SIG-M5 (cell line): ENCODE data around the gene LRRC52.

Experiments
- DNase-seq: peaks from one replicate; lab custom pipeline; 2025; lab: John Stamatoyannopoulos, UW

LRRC52 gene, protein sequence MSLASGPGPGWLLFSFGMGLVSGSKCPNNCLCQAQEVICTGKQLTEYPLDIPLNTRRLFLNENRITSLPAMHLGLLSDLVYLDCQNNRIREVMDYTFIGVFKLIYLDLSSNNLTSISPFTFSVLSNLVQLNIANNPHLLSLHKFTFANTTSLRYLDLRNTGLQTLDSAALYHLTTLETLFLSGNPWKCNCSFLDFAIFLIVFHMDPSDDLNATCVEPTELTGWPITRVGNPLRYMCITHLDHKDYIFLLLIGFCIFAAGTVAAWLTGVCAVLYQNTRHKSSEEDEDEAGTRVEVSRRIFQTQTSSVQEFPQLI

DNA sequence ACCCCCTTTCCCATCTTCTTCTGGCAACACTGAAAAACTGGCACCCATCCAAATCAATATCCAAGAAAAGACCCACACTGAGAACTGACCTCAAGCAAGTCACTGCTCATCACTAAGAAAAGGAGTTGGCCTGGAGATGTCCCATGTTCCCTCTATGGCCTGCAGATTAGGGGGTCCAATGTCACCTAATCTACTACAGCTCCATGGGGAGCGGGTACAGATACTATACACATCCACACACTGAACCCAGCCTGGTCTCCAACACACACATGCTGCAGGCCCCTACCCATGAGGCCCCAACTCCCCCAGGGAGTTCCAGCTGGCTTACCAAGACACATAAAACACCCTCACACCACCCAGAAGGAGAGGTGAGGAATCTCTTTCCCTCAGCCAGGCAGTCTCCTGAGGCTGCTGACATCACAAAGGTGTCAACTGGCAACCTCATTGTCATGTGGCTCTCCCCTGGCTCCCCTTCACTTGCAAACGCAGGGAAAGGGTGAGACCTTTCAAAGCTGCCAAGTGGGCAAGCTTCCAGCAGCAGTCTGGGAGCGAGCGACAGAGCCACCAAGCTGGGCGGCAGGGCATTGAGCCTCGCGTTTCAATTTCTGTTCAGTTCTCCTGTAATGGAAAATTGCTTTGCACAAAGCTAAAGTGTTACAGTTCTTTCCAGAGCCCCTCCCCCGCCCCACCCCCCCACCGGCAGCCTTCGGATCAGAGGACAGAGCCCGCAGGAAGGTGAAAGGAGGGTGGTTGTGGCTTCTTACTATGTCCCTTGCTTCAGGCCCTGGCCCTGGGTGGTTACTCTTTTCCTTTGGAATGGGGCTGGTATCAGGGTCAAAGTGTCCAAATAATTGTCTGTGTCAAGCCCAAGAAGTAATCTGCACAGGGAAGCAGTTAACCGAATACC, at the start of gene LRRC52:
LRRC52 (plus strand) TSS at position 469 of the 907 bp plus-strand sequence; CDS start at position 766, 297 bp downstream.
- no peak for DNase-seq

DNA sequence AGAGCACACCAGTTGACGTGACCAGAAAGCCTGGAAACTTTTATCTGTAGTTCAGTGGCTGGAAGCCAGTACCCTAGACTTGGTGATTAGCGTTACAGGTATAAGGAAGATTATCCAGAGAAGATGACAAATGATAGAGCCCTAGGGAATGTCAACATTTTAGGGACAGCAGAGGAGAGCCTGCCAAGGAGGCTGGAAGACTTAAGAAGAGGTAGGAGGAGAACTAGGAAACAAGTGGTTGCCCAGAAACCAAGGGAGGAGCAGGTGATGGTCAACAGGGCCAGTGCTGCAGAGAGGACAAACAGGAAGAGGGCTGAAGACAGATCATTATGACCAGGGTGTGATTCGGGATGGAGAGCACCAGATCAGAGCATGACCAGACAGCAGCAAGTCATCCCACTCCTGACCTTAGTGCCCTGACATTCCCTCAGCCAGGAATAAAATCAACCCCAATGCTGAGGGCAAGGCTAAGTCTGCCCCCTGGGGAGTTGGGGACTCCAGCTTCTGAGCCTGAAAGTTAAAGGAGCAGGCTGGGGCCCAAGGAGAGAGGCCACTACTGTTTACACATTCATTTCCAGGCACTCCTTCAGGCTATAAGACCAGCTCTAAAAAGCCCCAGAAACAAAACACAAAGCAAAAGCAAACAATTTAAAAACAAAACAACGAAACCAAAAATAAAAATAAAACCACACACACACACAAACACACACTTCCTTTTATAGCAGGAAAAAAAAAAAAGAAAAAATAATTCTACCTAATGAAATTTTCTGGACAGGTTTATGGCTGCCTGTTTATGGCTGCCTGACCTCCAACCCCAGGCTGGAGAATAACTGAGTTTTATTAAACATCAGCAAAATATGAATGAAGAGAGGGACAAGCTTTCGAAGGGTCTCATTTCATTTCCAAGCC, 48.6 kb upstream of the LRRC52 start:
- DNase-seq = no peak

DNA sequence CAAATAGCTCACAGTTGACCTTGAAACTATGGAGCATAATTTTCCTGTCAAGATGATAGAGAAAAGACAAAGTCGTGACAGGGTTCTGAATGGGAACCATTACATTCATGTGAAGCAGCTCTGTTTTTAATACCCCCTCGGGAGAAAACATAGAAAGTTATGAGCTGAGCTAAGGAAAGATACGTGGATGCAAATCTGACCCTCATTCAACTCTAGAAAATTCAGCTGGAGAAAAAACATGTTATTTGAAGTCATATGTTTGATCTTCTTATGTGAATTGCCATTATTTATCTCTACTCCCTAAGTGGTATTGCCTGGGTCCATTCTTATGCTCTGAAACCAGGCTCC, 48.0 kb upstream of the LRRC52 start:
- DNase-seq = no peak

DNA sequence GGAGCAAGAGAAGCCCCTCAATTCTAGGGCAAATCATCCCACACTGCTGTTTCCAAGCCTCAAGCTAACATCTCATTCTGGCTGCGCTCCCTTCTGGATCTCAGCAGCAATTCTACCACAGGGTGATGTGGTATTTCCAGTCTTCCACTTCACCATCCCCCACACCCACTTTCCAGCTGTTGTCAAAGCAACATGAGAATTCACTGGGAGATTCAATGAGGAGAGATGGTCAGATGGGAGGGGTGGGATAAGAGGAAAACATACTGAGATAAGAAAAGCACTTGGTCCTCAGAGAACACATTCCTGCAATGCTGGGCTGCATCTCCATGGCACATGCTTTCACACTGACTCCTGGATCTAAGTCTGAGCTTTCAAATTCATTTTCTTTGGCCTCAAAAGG, 47.3 kb upstream of the LRRC52 start:
- DNase-seq = no peak

DNA sequence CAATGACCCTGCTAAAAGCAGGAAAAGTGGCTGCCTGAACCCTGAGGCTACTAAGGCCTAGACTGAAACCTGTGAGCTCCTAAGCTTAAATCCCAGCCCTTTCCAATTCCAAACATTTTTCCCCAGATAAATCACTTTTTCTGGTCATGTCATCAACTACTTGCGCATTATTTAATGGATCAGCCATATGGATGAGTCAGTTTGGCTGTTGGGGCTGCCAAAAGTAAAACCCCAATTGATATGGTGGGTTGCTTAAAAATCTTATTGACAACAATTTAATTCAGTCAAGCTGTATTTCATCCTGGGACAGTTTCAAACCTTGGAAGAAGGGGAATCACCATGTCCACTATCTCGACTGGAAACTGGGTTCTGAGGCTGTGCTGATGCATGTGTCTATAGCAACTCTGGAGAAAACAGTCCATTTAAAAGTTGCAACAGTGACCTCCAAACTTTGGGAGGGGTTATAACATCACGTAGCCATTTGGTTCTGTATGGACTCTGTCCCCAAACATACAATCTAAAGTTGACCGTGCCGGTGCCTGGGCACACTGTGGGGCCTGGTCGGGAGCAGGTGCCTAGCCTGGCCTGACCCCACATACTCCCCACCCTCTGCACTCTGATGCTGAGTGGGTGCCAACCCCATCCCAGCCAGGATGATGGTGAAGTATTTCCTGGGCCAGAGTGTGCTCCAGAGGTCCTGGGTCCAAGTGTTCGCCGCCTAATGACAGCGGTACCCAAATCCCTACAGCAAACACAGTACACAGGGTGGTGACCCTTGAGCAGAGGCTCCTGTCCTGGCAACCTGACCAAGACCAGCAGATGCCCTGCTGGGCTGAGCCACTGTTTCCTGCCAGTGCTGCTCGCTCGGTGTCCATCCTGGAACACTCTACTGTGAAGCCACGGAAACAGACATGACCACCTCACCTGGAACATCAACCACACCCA, 46.5 kb upstream of the LRRC52 start:
- no peak for DNase-seq

DNA sequence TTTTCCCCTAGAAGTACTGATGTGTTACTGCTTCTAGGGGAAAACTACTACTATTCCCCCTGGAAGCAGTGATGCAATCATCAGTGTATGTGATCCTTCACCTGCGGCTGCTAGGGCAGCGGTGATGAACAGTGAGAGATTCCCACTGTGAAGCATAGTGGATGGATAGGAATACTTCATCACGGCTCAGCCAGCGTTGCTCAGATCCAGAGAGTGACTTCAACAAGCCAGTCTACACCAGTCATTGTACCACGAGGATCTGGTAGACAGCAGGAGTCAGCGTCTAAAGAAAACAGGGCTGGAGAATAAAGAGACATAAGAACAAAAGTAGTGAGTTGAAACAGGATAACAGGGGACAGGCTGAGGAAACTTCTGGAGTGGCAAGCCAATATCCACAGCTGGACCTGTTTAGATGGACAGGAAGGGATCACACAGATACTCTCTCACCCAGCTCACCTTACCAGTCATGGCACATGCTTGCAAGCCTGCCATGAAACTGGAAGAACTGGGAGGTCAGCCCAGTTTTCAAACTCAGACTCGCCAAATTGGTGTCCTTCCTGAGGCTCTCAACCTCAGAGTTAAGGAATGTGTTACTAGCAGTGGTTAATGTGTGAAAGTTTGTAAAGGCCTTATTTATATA, 42.4 kb upstream of the LRRC52 start:
- DNase-seq = no peak

DNA sequence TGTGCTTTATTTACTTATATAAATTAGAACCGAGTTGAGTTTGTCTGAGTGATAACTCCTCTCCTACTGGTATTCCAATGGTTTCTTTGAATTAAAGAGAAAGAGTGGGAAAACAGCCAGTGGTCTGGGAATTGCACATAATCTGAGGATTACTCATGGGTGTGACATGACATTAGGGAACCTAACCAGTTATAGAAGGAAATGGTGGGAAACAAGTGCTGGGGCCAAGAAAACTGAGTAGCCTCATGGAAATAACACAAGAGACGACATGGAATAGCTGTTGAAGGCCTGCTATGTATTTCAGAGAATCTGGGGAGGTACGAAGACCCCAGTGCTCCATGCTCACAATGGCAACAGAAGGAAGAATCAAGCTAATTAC, 41.8 kb upstream of the LRRC52 start:
- no peak for DNase-seq

DNA sequence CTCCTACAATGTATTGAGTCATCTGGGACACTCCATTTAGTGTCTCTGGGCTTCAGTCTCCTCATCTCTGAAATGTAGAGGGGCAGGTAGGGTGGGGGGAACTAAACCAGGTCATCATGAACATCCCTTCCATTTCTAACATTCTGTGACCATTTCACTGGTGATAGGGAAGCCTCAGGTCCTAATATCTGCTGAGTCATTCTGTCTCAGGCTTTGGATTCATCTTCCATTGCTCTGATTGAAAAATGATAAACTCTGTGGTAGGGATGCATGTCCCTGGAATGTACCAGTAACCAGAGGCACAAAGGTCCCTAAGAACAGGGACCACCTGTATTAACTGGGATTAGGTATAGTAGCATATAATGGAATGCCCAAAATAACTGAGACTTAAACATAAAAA, 36.2 kb upstream of the LRRC52 start:
- no peak for DNase-seq

DNA sequence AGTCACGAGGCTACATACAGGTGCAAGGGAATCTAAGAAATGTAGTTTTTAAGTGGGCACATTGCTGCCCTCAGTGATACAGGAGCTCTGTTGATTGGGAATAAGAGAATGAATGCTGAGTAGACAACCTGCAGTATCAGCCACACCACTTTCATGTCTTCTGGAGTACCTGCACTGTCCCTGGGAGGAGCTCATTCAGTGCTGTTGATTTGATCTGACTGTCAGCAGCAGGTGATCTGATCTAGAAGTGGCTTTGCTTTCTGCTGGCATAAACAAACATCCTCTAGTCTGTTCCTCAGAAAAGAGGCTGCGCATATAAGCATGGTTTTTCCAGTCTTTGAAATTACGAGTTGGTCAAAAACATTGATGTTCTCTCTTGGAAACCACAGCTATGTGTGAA, 35.5 kb upstream of the LRRC52 start:
- no peak for DNase-seq

DNA sequence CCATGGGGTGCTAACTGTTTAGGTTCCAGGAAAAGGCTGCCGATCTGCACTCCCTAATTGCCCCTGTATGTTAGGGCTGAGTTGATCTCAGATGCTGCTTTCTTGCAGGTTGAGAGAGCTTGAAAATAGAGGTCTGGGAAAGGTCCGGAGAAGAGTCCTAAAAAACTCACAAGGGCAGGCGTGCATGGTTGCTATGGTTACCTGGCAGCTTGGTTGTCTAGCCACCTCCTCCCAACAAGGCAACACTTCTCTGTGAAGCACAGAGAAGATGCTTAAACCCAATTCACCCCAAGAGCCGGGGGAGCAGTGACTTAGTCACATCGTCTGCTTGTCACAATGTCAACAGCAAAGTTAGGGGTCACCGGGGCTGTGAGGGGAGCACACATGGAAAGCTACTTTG, 31.0 kb upstream of the LRRC52 start:
- no peak for DNase-seq

DNA sequence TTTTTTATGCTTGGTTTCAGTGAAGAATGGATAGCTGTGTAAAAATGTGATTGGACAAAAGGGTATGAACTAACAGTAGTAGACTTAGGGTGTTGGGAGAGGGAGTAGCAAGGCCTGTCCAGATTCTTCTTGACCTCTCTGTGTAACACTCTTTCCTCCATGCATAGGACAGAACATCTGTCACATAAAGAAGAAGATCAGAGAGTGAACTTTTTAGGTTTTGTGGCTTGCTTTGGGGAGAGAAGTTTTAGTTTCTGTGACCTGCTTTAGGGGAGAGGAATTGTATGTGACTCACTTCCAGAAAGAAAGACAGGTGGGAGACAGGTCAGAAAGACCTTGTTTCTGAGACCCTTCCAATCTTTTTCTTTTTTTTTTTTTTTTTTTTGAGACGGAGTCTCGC, 27.3 kb upstream of the LRRC52 start:
- DNase-seq = no peak

DNA sequence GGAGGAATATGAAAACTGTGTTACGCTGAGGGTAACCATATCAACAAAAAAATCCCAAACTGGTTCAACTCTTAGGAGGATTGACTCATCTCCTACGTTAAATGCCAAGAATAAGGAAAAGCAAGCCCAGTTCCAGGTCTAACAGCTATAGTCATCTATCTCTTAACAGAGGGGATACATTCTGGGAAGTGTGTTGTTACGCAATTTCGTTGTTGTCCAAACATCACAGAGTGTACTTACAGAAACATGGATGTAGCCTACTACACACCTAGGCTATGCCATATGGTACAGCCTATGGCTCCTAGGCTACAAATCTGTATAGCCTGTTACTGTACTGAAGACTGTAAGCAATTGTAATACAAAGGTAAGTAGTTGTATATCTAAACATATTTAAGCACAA, 23.2 kb upstream of the LRRC52 start:
- no peak for DNase-seq

DNA sequence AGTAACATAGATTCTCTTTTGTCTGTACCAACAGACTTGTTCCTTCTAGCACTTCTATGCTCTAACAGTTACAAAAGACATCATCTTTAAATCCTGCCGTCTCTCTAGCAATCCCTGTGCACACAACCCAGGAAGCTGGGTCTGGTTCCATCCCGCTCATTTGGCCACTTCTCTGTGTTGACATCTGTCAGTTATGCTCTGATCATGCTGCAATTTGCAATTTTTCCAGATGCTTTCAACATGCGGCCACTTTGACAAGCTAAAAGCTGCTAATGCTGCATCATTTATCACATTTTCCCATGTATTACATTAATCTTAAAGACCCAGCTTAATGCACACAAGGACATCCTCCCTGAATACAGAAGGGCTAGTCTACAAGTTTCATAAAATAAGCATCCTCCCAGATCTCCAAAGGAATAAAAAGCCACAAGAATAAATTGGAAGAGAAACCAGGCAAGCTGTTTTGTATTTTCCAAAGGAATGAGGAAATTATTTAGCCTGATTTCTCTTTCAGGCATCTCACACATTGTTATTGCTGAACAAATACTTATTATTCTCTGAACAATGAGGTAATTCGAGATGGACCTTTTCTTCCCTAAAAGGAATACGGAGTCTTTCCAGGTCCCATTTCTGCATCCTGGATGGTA, 19.0 kb upstream of the LRRC52 start:
- DNase-seq = no peak

DNA sequence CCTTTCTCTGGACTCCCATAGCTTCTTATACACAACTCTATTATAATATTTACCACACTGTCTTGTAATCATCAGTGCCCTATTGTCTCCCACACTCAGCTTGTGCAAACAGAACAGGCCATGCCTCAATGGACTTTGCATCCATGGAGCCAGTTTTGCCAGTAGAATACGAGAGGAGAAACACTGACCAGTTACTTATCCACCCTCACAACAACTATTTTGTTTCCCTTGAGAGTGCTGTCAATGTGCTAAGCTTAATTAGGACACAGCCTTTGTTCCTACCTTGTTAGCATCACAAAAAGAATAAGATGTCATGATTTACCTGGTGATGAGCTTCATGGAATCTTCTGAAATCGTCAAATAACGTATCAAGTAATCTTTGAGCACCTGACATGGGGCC, 18.1 kb upstream of the LRRC52 start:
- no peak for DNase-seq

DNA sequence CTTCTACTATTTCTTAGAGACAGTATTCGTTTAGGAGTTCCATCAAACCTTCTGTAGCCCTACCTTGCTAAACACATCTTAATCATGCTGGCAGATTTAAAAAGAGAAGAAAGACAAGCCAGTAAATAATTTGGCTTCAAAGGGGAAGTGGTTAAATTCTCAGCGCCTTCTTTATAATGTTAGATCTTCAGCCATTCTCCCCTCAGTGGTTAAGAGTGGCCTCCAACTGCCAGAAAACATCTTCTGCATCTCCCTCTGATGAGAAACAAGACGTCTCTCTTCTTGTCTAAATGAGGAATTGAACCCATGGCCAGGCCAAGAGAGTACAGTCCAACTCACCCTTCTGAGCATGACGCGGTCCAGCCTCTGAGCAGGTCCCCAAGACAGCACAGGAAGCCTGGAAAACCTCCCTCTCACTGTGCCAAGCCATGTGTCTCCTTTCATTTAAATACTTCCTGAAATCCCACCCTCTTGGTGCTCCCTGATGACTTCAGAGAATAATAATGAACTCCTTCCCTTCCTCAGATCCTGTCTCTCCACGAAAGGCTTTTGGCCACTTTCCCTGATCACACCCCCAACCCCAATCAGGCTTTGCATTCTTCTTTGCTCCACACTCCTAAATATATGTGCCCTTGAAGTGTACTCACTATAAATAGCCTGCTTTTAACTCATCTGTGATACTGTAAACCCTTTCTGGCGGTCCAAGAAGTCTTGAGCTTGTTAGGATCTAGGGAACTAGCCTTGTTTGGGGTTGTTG, 16.4 kb upstream of the LRRC52 start:
- DNase-seq = no peak

DNA sequence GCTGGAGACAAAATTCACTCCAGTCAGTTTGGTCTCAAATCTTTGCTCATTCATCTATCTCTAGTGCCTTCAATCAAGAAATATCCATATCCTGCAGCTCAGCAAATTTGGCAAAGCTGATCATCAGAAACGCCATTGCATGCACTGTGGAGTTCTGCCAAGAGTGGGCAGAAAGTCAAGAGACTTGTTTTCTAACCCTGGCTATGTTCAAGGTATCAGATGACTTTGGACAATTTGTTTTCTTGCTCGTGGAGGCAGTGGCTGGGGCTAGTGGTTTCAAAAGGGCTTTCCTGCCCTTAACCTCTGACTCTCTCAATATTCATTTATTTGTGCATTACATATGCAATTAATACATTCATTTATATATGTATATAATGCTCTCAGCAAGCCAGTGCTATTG, 12.8 kb upstream of the LRRC52 start:
- no peak for DNase-seq

DNA sequence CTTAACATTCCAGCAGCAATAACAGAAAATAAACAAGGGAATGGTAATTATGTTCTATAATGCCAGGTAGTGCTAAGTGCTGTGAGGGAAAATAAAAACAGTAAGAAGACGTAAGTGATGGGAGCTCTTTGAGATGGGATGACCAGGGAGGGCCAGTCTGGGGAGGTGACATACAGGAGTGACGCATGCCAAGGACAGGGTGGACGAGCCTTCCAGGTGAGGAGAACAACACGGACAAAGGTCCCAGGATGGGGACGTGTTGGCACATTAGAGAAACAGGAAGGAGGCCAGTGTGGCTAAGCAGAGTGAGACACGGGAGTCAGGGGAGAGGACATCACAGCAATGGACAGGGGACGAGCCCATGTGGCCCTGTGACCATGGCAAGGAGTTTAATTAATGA, 11.7 kb upstream of the LRRC52 start:
- no peak for DNase-seq

DNA sequence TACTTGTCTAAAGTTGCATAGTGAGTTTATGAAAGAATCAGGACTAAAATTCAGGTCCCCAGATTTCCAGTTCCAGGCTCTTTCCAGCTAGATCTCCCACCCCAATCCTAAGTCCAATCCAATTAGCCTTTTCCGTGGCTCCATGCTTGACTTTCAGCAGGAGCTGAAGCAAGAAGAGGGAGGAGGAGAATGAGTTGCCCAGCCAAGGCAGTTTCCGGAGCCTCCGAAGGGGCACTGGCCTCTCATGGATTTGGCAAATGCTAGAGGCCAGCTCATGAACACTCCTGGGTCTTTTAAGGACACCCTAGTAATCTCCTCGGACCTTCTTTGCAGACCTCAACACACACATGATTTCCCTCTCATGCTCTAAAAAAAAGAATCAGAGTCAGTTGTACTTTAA, 10.5 kb upstream of the LRRC52 start:
- DNase-seq = no peak

DNA sequence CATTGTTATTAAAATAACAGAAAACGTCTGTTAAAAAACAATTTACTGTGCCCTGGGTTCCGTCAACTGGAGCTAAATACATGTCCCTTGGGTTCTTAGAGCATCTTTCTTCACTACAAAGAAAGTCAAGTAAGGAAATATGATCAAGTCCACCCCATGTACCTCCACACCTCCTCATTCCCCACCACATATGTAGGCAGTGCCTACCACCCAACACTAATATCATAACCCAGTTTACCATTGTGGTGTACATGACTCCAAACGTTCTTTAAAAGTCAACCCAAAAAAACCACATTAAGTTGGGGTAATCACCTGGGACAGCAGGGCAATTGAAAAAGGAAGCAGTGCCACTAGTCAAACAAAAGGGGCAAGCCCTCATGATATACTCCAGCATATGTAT, 7.8 kb upstream of the LRRC52 start:
- no peak for DNase-seq
